Transverse colon (tissue), 3 donors: ENCODE measurements around the gene DLGAP1.

ENCODE experiments used
- CTCF ChIP-seq, 5 experiments: fragments of 200-600 bp in 3 of 5; fragments of 450-650 bp in 2 of 5; sonication (generic) in 3 of 5; IDR thresholded peaks; 1 replicate in 2 of 5; 2 replicates in 3 of 5; pipeline ENCODE4 v1.5.1; 2016 to 2017; ENCODE audit warnings: antibody characterized with exemption in 5 of 5, inconsistent platforms in 3 of 5, mild to moderate bottlenecking in 2 of 5, moderate library complexity in 1 of 5
- EP300 ChIP-seq: sonication (generic); formaldehyde crosslinking; IDR thresholded peaks from one replicate; pipeline ENCODE4 v1.6.1; 2017; ENCODE audit warnings: antibody characterized with exemption, low read depth
- POLR2A ChIP-seq: fragments of 450-650 bp; IDR thresholded peaks from one replicate; pipeline ENCODE4 v1.6.1; 2016; ENCODE audit warnings: antibody characterized with exemption, mild to moderate bottlenecking, moderate library complexity

DNA sequence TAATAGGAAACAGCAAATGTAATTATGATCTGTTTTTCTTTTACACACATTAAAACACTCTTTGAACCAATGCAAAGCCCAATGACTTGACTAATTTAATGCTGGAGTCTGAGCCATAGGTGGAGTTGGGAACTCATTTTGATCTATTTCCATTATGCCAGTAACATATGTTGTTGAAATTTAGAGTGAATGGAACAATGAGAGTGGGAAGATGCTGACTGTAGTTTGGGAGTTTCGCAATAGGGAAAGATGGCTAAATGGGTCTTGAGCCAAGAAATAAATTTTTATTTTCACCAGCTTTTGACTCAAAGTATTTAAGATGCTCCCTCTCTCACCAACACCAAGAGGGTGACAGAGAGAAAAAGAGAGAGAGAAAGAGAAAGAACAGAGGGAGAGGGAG, 246.7 kb downstream of the DLGAP1 start:
- no peak for TF ChIP-seq CTCF (IDR thresholded peaks at IDR 0.05)
- no peak for TF ChIP-seq EP300
- no peak for TF ChIP-seq POLR2A
